Immature natural killer cell (primary cell): ENCODE data around the gene LRRC56. TPM values are rescaled to one million over a fixed set of nuclear protein-coding genes. Genes with fewer than 3 reads are reported as not detected.

ENCODE experiments used
- DNase-seq, 3 donors: peaks; one replicate each; pipeline ENCODE4 v3.0.0; 2022; ENCODE audit warnings: mixed read lengths in 1 of 3
- H3K27ac Mint-ChIP-seq, 6 donors: one replicate each; pipeline ENCODE4 v1.8.0; 2020; ENCODE audit warnings: mixed read lengths in 6 of 6, mild to moderate bottlenecking in 5 of 6, inconsistent platforms in 4 of 6, moderate library complexity in 3 of 6
- H3K27me3 Mint-ChIP-seq, 3 donors: one replicate each; pipeline ENCODE4 v1.8.0; 2020 to 2021; ENCODE audit warnings: low read depth in 3 of 3, mild to moderate bottlenecking in 3 of 3, mixed read lengths in 3 of 3, moderate library complexity in 3 of 3, inconsistent platforms in 1 of 3
- H3K36me3 Mint-ChIP-seq, 3 donors: one replicate each; pipeline ENCODE4 v1.8.0; 2020; ENCODE audit warnings: mixed read lengths in 3 of 3, inconsistent platforms in 2 of 3, mild to moderate bottlenecking in 2 of 3
- H3K4me1 Mint-ChIP-seq, 2 donors: one replicate each; pipeline ENCODE4 v1.8.0; 2020; ENCODE audit warnings: inconsistent platforms in 2 of 2, mild to moderate bottlenecking in 2 of 2, mixed read lengths in 2 of 2, moderate library complexity in 1 of 2
- H3K4me3 Mint-ChIP-seq, 5 donors: one replicate each; pipeline ENCODE4 v1.8.0; 2020; ENCODE audit warnings: mild to moderate bottlenecking in 5 of 5, mixed read lengths in 5 of 5, inconsistent platforms in 3 of 5, moderate library complexity in 3 of 5
- H3K9me3 Mint-ChIP-seq, 6 donors: one replicate each; pipeline ENCODE4 v1.8.0; 2020; ENCODE audit warnings: mild to moderate bottlenecking in 6 of 6, mixed read lengths in 6 of 6, inconsistent platforms in 4 of 6, moderate library complexity in 3 of 6
- polyA plus RNA-seq, 3 donors: library from polyadenylated mRNA; unstranded; fragments of 300-500 nt; fragmentation: Illumina TruSeq; gene quantifications; one replicate each; pipeline ENCODE4 v1.2.3, GENCODE V29; 2021

The LRRC56 gene
- polyA plus RNA-seq, 3 donors from 2014 or later, result 0.27 to 0.89 TPM; not detected in 1

GRCh38 chr11:535210-535518 is 2.2 kb upstream of the LRRC56 start:
- DNase-seq, result no peak
- Mint-ChIP-seq H3K36me3 (no peaks in the 10 kb centered on the region), H3K9me3 (no peaks in the 10 kb centered on the region), H3K27ac (no peak overlapping the region), H3K4me3 (peak overlapping the region in 1 of 5 donors; percentile 12), H3K4me1 (peaks cover 6 to 20% of the 10 kb centered on the region in 2 donors), H3K27me3 (peaks cover 4 to 8% (median 5%) of the 10 kb centered on the region in 3 donors)

- peak within 1 kb of the TSS; percentile 86 to 95 (median 92) for H3K4me3 Mint-ChIP-seq
- H3K27me3 Mint-ChIP-seq, result peaks cover 4 to 8% (median 5%) of the 10 kb centered on the region in 3 donors
Measured at GRCh38 chr11:535519-536454, 1.5 kb upstream of the LRRC56 start, which contains the start of gene HRAS. Gene HRAS, minus strand, starts transcription at chr11:535576.

GRCh38 chr11:537622-538430 is 499 bp downstream of the LRRC56 start:
- Mint-ChIP-seq H3K36me3 (no peaks in the 10 kb centered on the region), H3K27me3 (peaks cover 4 to 8% (median 5%) of the 10 kb centered on the region in 3 donors), H3K9me3 (no peaks in the 10 kb centered on the region), H3K27ac (peak overlapping the region; percentile 23 to 83 (median 55)), H3K4me3 (peak overlapping the region; percentile 59 to 73 (median 61)), H3K4me1 (peaks cover 6 to 18% of the 10 kb centered on the region in 2 donors)
- DNase-seq, result no peak

More at GRCh38 chr11:535519-536454, 1.5 kb upstream of the LRRC56 start, which contains the start of gene HRAS:
- H3K36me3 Mint-ChIP-seq, result no peaks in the 10 kb centered on the region
- peaks cover 6 to 20% of the 10 kb centered on the region in 2 donors for H3K4me1 Mint-ChIP-seq
- no peaks in the 10 kb centered on the region for H3K9me3 Mint-ChIP-seq
- peak; percentile 95 to 97 (median 97) for DNase-seq
- H3K27ac Mint-ChIP-seq, result peak within 1 kb of the TSS; percentile 91 to 96 (median 94)

- Mint-ChIP-seq H3K36me3 (no peaks in the 10 kb centered on the region), H3K4me3 (peak overlapping the region in 2 of 5 donors; percentile 21 to 64), H3K27me3 (peaks cover 4 to 8% (median 5%) of the 10 kb centered on the region in 3 donors), H3K27ac (peak overlapping the region in 4 of 6 donors; percentile 21 to 83 (median 36)), H3K9me3 (no peaks in the 10 kb centered on the region), H3K4me1 (peaks cover 6 to 18% of the 10 kb centered on the region in 2 donors)
- no peak for DNase-seq
Measured at GRCh38 chr11:538431-539051, 1.2 kb downstream of the LRRC56 start.

- peaks cover 4 to 8% (median 5%) of the 10 kb centered on the region in 3 donors for H3K27me3 Mint-ChIP-seq
- peaks cover 6 to 18% of the 10 kb centered on the region in 2 donors for H3K4me1 Mint-ChIP-seq
- no peak overlapping the region for H3K4me3 Mint-ChIP-seq
- DNase-seq, result no peak
- peak overlapping the region in 1 of 6 donors; percentile 17 for H3K27ac Mint-ChIP-seq
- no peaks in the 10 kb centered on the region for H3K36me3 Mint-ChIP-seq
- no peaks in the 10 kb centered on the region for H3K9me3 Mint-ChIP-seq
Measured at GRCh38 chr11:539971-540481, 2.7 kb downstream of the LRRC56 start.

- Mint-ChIP-seq H3K4me1 (peaks cover 6 to 18% of the 10 kb centered on the region in 2 donors), H3K27ac (no peak overlapping the region), H3K27me3 (peaks cover 4 to 11% (median 5%) of the 10 kb centered on the region in 3 donors), H3K9me3 (no peaks in the 10 kb centered on the region), H3K36me3 (no peaks in the 10 kb centered on the region), H3K4me3 (no peak overlapping the region)
- DNase-seq, result no peak
Measured at GRCh38 chr11:540583-541432, 3.5 kb downstream of the LRRC56 start.

- no peak for DNase-seq
- H3K27ac Mint-ChIP-seq, result no peak overlapping the region
- H3K4me3 Mint-ChIP-seq, result no peak overlapping the region
- peaks cover 2 to 6% (median 4%) of the 10 kb centered on the region in 3 donors for H3K27me3 Mint-ChIP-seq
- peaks cover under 1 to 14% of the 10 kb centered on the region in 2 donors for H3K4me1 Mint-ChIP-seq
- H3K36me3 Mint-ChIP-seq, result no peaks in the 10 kb centered on the region
- peaks cover 0 to 2% (median 0%) of the 10 kb centered on the region in 6 donors for H3K9me3 Mint-ChIP-seq
Measured at GRCh38 chr11:541433-541885, 4.1 kb downstream of the LRRC56 start.

GRCh38 chr11:544817-545166 is 7.5 kb downstream of the LRRC56 start:
- Mint-ChIP-seq H3K27ac (no peak overlapping the region), H3K9me3 (peaks cover 0 to 2% (median 0%) of the 10 kb centered on the region in 6 donors), H3K27me3 (peaks cover 0 to 2% (median 0%) of the 10 kb centered on the region in 3 donors), H3K36me3 (no peaks in the 10 kb centered on the region), H3K4me3 (no peak overlapping the region), H3K4me1 (no peaks in the 10 kb centered on the region)
- DNase-seq, result no peak

- Mint-ChIP-seq H3K27me3 (peaks cover 0 to 2% (median 0%) of the 10 kb centered on the region in 3 donors), H3K27ac (no peak overlapping the region), H3K9me3 (peaks cover 0 to 2% (median 0%) of the 10 kb centered on the region in 6 donors), H3K36me3 (no peaks in the 10 kb centered on the region), H3K4me3 (no peak overlapping the region), H3K4me1 (no peaks in the 10 kb centered on the region)
- DNase-seq, result no peak
Measured at GRCh38 chr11:545171-545570, 7.8 kb downstream of the LRRC56 start.

GRCh38 chr11:548700-549603 is 11.6 kb downstream of the LRRC56 start:
- no peak for DNase-seq
- Mint-ChIP-seq H3K27me3 (peaks cover 0 to 2% (median 0%) of the 10 kb centered on the region in 3 donors), H3K9me3 (peaks cover 0 to 2% (median 0%) of the 10 kb centered on the region in 6 donors), H3K36me3 (no peaks in the 10 kb centered on the region), H3K4me1 (no peaks in the 10 kb centered on the region), H3K27ac (no peak overlapping the region), H3K4me3 (no peak overlapping the region)

GRCh38 chr11:550021-550745 is 12.9 kb downstream of the LRRC56 start:
- Mint-ChIP-seq H3K4me3 (no peak overlapping the region), H3K9me3 (peaks cover 0 to 2% (median 0%) of the 10 kb centered on the region in 6 donors), H3K4me1 (no peaks in the 10 kb centered on the region), H3K27ac (no peak overlapping the region), H3K36me3 (no peaks in the 10 kb centered on the region), H3K27me3 (peaks cover 0 to 2% (median 0%) of the 10 kb centered on the region in 3 donors)
- no peak for DNase-seq
